Immature natural killer cell (primary cell): ENCODE measurements around the gene RACK1. TPM values are rescaled to one million over a fixed set of nuclear protein-coding genes. Genes with fewer than 3 reads are reported as not detected.

Source experiments
- DNase-seq, 3 donors: peaks; one replicate each; pipeline ENCODE4 v3.0.0; 2022; ENCODE audit warnings: mixed read lengths in 1 of 3
- H3K27ac Mint-ChIP-seq, 6 donors: one replicate each; pipeline ENCODE4 v1.8.0; 2020; ENCODE audit warnings: mixed read lengths in 6 of 6, mild to moderate bottlenecking in 5 of 6, inconsistent platforms in 4 of 6, moderate library complexity in 3 of 6
- H3K27me3 Mint-ChIP-seq, 3 donors: one replicate each; pipeline ENCODE4 v1.8.0; 2020 to 2021; ENCODE audit warnings: low read depth in 3 of 3, mild to moderate bottlenecking in 3 of 3, mixed read lengths in 3 of 3, moderate library complexity in 3 of 3, inconsistent platforms in 1 of 3
- H3K36me3 Mint-ChIP-seq, 3 donors: one replicate each; pipeline ENCODE4 v1.8.0; 2020; ENCODE audit warnings: mixed read lengths in 3 of 3, inconsistent platforms in 2 of 3, mild to moderate bottlenecking in 2 of 3
- H3K4me1 Mint-ChIP-seq, 2 donors: one replicate each; pipeline ENCODE4 v1.8.0; 2020; ENCODE audit warnings: inconsistent platforms in 2 of 2, mild to moderate bottlenecking in 2 of 2, mixed read lengths in 2 of 2, moderate library complexity in 1 of 2
- H3K4me3 Mint-ChIP-seq, 5 donors: one replicate each; pipeline ENCODE4 v1.8.0; 2020; ENCODE audit warnings: mild to moderate bottlenecking in 5 of 5, mixed read lengths in 5 of 5, inconsistent platforms in 3 of 5, moderate library complexity in 3 of 5
- H3K9me3 Mint-ChIP-seq, 6 donors: one replicate each; pipeline ENCODE4 v1.8.0; 2020; ENCODE audit warnings: mild to moderate bottlenecking in 6 of 6, mixed read lengths in 6 of 6, inconsistent platforms in 4 of 6, moderate library complexity in 3 of 6
- polyA plus RNA-seq, 3 donors: library from polyadenylated mRNA; unstranded; fragments of 300-500 nt; fragmentation: Illumina TruSeq; gene quantifications; one replicate each; pipeline ENCODE4 v1.2.3, GENCODE V29; 2021

RACK1 gene
- polyA plus RNA-seq, 3 donors from 2014 or later, result 1,093 to 1,304 (median 1,251) TPM

- H3K27me3 Mint-ChIP-seq, result peaks cover 0 to 4% (median 4%) of the 10 kb centered on the region in 3 donors
- peak overlapping the region in 2 of 6 donors; percentile 57 to 67 for H3K27ac Mint-ChIP-seq
- H3K9me3 Mint-ChIP-seq, result no peaks in the 10 kb centered on the region
- no peak overlapping the region for H3K4me3 Mint-ChIP-seq
- peaks cover 29 to 60% (median 46%) of the 10 kb centered on the region in 3 donors for H3K36me3 Mint-ChIP-seq
- DNase-seq, result no peak
- H3K4me1 Mint-ChIP-seq, result peaks cover 11 to 32% of the 10 kb centered on the region in 2 donors
These were observed 9.0 kb downstream of the RACK1 start for GRCh38 chr5:181234455-181235306.

DNA sequence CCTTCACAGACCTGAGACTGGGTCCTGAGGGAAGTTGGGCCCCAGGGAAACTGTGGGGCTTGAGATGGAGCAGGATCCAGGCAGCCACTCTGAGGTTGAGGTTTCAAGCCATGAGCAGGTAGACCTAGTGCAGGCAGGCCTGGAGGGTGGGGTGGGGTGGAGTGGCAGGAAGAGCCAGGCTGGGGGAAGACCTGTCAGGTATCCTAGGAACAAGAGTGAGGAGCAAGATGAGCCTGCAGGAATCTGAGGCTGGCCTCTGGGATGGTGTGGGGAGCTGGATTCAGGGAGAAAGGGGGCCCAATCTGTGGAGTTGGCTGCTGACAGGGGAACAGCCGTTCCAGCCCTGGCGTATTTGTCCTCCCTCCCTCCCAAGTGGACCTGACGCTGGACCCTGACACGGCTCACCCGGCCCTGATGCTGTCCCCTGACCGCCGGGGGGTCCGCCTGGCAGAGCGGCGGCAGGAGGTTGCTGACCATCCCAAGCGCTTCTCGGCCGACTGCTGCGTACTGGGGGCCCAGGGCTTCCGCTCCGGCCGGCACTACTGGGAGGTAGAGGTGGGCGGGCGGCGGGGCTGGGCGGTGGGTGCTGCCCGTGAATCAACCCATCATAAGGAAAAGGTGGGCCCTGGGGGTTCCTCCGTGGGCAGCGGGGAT is 9.8 kb downstream of the RACK1 start:
- no peak overlapping the region for H3K27ac Mint-ChIP-seq

DNA sequence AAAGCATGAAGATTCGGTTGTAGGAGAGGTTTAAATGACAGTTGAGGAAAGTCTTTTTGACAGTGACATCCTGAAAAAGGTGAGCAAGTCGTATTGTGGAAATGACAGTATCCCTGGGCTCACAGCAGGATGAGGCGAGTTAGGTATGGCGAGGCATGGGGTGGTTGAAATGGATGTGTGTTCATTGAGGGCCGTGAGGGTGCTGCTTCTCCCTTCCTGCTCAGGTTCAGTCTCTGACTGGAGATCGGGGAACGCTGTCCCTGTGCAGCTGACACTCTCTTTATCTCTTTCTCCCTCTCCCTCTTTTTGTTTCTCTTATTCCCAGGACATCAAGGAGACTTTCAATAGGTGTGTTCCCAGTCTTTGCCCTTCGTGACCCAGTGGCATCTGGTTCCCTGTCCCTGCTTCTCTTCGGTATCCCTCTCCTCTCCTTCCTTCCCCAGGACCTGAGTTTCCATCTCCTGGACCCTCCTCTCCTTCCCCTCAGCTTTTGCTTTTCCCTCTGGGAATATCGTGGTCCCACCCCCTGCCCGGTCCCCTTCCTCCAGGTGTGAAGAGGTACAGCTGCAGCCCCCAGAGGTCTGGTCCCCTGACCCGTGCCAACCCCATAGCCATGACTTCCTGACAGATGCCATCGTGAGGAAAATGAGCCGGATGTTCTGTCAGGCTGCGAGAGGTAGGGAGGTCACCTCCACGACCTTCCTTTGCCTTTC is 10.5 kb downstream of the RACK1 start:
- peaks cover 16 to 28% of the 10 kb centered on the region in 2 donors for H3K4me1 Mint-ChIP-seq
- H3K4me3 Mint-ChIP-seq, result no peak overlapping the region
- no peaks in the 10 kb centered on the region for H3K27me3 Mint-ChIP-seq
- DNase-seq, result no peak
- no peaks in the 10 kb centered on the region for H3K9me3 Mint-ChIP-seq
- peaks cover 24 to 55% (median 43%) of the 10 kb centered on the region in 3 donors for H3K36me3 Mint-ChIP-seq
- H3K27ac Mint-ChIP-seq, result peak overlapping the region in 4 of 6 donors; percentile 56 to 71 (median 58)

More for the DNA sequence above, 9.8 kb downstream of the RACK1 start:
- H3K36me3 Mint-ChIP-seq, result peaks cover 29 to 60% (median 47%) of the 10 kb centered on the region in 3 donors
- DNase-seq, result no peak
- H3K4me1 Mint-ChIP-seq, result peaks cover 18 to 33% of the 10 kb centered on the region in 2 donors
- H3K27me3 Mint-ChIP-seq, result peaks cover 0 to 2% (median 0%) of the 10 kb centered on the region in 3 donors
- H3K9me3 Mint-ChIP-seq, result no peaks in the 10 kb centered on the region
- H3K4me3 Mint-ChIP-seq, result no peak overlapping the region

GRCh38 chr5:181232593-181232992 is 11.1 kb downstream of the RACK1 start:
- H3K4me1 Mint-ChIP-seq, result peaks cover 14 to 22% of the 10 kb centered on the region in 2 donors
- H3K4me3 Mint-ChIP-seq, result no peak overlapping the region
- H3K27me3 Mint-ChIP-seq, result no peaks in the 10 kb centered on the region
- DNase-seq, result no peak
- peak overlapping the region in 4 of 6 donors; percentile 42 to 85 (median 58) for H3K27ac Mint-ChIP-seq
- no peaks in the 10 kb centered on the region for H3K9me3 Mint-ChIP-seq
- peaks cover 20 to 48% (median 37%) of the 10 kb centered on the region in 3 donors for H3K36me3 Mint-ChIP-seq

GRCh38 chr5:181231432-181231831 is 12.3 kb downstream of the RACK1 start:
- Mint-ChIP-seq H3K9me3 (no peaks in the 10 kb centered on the region), H3K27ac (peak overlapping the region in 2 of 6 donors; percentile 16 to 50), H3K36me3 (peaks cover 17 to 40% (median 25%) of the 10 kb centered on the region in 3 donors), H3K4me1 (peaks cover 14 to 21% of the 10 kb centered on the region in 2 donors), H3K4me3 (no peak overlapping the region), H3K27me3 (no peaks in the 10 kb centered on the region)
- DNase-seq, result no peak

- Mint-ChIP-seq H3K27me3 (no peaks in the 10 kb centered on the region), H3K36me3 (peaks cover 17 to 31% (median 19%) of the 10 kb centered on the region in 3 donors), H3K27ac (peak overlapping the region in 1 of 6 donors; percentile 29), H3K4me3 (no peak overlapping the region), H3K4me1 (peaks cover 17 to 25% of the 10 kb centered on the region in 2 donors), H3K9me3 (no peaks in the 10 kb centered on the region)
- DNase-seq, result no peak
These were observed 13.2 kb downstream of the RACK1 start for GRCh38 chr5:181230551-181230950.

DNA sequence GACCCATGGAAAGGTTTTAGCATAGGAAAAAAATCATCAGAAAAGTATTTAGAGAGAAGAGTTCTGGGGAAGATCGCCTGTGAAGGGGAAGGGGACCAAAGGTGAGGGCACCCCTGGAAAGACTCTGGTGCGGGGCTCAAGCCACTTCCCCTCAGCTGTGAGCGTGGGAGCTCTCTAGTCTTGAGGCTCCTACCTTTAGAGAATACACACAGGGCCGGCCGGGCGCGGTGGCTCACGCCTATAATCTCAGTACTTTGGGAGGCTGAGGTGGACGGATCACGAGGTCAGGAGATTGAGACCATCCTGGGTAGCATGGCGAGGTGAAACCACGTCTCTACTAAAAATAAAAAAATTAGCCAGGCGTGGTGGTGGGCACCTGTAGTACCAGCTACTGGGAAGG is 13.7 kb downstream of the RACK1 start:
- peaks cover 22 to 31% of the 10 kb centered on the region in 2 donors for H3K4me1 Mint-ChIP-seq
- no peaks in the 10 kb centered on the region for H3K9me3 Mint-ChIP-seq
- peaks cover 17 to 28% (median 19%) of the 10 kb centered on the region in 3 donors for H3K36me3 Mint-ChIP-seq
- no peak for DNase-seq
- H3K27ac Mint-ChIP-seq, result peak overlapping the region in 5 of 6 donors; percentile 3 to 72 (median 36)
- no peak overlapping the region for H3K4me3 Mint-ChIP-seq
- no peaks in the 10 kb centered on the region for H3K27me3 Mint-ChIP-seq

DNA sequence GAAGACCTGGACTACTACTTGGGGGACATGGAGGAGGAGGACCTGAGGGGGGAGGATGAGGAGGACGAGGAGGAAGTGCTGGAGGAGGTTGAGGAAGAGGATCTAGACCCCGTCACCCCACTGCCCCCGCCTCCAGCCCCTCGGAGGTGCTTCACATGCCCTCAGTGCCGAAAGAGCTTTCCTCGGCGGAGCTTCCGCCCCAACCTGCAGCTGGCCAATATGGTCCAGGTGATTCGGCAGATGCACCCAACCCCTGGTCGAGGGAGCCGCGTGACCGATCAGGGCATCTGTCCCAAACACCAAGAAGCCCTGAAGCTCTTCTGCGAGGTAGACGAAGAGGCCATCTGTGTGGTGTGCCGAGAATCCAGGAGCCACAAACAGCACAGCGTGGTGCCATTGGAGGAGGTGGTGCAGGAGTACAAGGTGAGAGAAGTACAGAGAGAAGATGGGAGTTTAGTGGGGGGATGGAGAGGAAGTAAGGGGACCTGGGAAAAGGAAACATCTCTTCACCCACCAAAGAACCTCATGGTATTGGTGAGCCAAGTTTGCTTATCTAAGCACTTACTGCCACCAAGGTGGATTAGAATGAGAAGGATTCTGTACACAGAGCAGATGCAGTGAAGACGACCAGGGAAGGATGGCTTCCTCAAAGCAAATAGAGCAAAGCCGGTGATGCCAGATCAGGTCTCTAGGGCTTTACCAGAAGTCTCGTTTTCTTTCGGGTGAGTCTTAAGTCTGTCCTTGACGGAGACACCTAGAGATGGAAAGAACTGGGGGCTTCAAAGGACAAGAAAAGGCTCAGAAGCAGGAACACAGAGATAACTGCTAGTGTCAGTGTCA is 19.1 kb downstream of the RACK1 start:
- Mint-ChIP-seq H3K27me3 (peaks cover 31 to 43% (median 34%) of the 10 kb centered on the region in 3 donors), H3K27ac (peak overlapping the region; percentile 96 to 100 (median 98)), H3K4me1 (peaks cover 58 to 60% of the 10 kb centered on the region in 2 donors)

DNA sequence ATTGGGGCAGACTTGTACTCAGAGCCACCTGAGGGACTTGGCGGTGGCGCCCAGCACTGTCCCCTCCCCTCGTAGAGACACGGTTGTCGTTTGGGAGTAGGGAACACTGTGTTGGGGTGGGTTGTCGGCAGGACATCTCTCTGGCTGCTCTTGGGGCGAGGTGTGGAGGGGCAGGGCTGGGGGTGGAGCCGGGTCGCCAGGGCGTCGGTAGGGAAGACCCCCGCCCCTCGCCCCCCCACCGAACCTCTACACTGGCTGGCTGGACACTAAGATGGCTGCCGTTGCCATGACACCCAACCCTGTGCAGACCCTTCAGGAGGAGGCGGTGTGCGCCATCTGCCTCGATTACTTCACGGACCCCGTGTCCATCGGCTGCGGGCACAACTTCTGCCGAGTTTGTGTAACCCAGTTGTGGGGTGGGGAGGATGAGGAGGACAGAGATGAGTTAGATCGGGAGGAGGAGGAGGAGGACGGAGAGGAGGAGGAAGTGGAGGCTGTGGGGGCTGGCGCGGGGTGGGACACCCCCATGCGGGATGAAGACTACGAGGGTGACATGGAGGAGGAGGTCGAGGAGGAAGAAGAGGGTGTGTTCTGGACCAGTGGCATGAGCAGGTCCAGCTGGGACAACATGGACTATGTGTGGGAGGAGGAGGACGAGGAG is 19.8 kb downstream of the RACK1 start:
- Mint-ChIP-seq H3K27me3 (peaks cover 35 to 47% (median 36%) of the 10 kb centered on the region in 3 donors), H3K9me3 (peaks cover 0 to 8% (median 5%) of the 10 kb centered on the region in 6 donors), H3K36me3 (no peaks in the 10 kb centered on the region), H3K27ac (peak overlapping the region; percentile 96 to 100 (median 98)), H3K4me1 (peaks cover 52 to 56% of the 10 kb centered on the region in 2 donors), H3K4me3 (peak overlapping the region; percentile 88 to 96 (median 95))
- DNase-seq, result no peak

More for the DNA sequence above, 19.1 kb downstream of the RACK1 start:
- peaks cover 0 to 8% (median 5%) of the 10 kb centered on the region in 6 donors for H3K9me3 Mint-ChIP-seq
- peak overlapping the region; percentile 88 to 96 (median 95) for H3K4me3 Mint-ChIP-seq
- DNase-seq, result peak in 1 of 3 donors; percentile 19
- H3K36me3 Mint-ChIP-seq, result peaks cover 4 to 7% (median 6%) of the 10 kb centered on the region in 3 donors

DNA sequence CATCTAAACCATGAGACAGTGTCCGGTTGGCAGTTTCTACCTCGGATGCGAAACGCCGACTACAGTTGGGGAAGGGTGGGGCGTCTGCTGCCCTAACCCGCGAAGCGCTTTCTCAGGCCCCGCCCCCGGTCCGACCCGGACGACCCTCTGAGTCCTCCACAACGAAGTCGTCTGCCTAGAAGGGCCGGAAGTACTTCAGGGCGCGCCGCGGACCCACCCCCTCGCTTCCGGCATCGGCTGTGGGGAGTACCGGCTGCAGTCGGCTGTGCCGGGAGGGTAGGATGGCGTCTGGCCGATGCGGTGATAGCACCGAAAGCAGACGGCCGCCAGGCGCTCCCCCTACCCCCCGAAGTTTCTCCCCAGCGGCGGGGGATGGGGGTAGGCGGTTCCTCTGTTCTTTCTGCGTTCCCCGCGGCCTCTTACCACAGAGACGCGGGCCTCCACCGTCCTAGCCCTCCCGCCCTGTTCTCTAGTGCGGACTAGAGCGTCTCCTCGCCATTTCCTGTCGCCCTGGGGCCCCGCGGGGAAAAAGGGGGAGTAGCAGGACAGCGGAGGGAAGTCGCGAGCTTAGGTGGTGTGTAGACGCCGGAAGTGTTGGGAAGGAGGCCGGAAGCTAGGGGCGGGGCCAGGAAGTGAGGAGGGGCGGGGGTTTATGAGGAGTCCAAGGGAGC is 20.5 kb downstream of the RACK1 start, which contains the start of gene TRIM41:
TRIM41 (plus strand) TSS at position 224 of the 671 bp plus-strand sequence. CDS start 719 bp downstream, outside the sequence.
- Mint-ChIP-seq H3K27me3 (peaks cover 39 to 54% (median 42%) of the 10 kb centered on the region in 3 donors), H3K4me1 (peaks cover 58 to 62% of the 10 kb centered on the region in 2 donors), H3K9me3 (peaks cover 0 to 10% (median 5%) of the 10 kb centered on the region in 6 donors), H3K36me3 (no peaks in the 10 kb centered on the region), H3K4me3 (peak within 1 kb of the TSS; percentile 88 to 96 (median 95)), H3K27ac (peak within 1 kb of the TSS; percentile 96 to 100 (median 98))
- peak; percentile 99 for DNase-seq

DNA sequence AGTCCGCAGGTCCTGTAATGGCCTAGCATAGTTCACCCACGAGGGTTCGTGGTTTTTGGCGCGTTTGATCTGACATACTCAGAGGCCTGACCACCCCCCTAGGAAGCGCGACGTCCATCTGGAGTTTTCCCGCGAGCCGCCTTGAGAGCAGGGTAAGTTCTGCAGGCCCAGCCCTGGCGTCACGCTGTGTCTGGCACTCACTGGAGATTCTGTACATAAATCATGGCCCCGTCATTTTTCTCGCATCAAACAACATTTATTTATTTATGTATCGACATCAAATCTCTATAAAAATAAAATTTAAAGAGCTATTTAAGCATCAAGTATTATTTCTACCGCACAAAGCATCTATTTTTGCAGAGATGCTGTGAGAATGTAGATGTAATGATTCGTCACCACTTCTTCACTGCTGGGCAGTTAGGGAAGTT is 21.1 kb downstream of the RACK1 start:
- Mint-ChIP-seq H3K4me1 (peaks cover 63 to 68% of the 10 kb centered on the region in 2 donors), H3K27ac (peak overlapping the region; percentile 96 to 100 (median 98)), H3K4me3 (peak overlapping the region; percentile 88 to 96 (median 95)), H3K27me3 (peaks cover 45 to 59% (median 47%) of the 10 kb centered on the region in 3 donors), H3K9me3 (peaks cover 0 to 13% (median 5%) of the 10 kb centered on the region in 6 donors), H3K36me3 (no peaks in the 10 kb centered on the region)
- DNase-seq, result no peak
